Right lobe of liver (tissue), 6 donors: Measurements from ENCODE around the gene GLUD1. TPM values are rescaled to one million over a fixed set of nuclear protein-coding genes. Genes with fewer than 3 reads are reported as not detected.
"Not testable (repeated sequence)": the region's sequence is repeated elsewhere in the genome, so short reads cannot be mapped to it uniquely, and the experiment has no call there.

Experiments
- ATAC-seq, 4 donors: fragments of 200-7000 bp; cut with Tn5 transposase; one replicate each; pipeline ENCODE4 v1.9.1; 2020; ENCODE audit warnings: mild to moderate bottlenecking in 4 of 4, moderate library complexity in 4 of 4
- DNase-seq, 3 donors: peaks; one replicate each; pipeline ENCODE4 v3.0.0-alpha.2; 2020
- H3K27ac ChIP-seq, 3 donors: fragments of 200-600 bp; one replicate each; pipeline ENCODE4 v1.8.0; 2022
- H3K27me3 ChIP-seq, 2 donors: fragments of 200-600 bp; one replicate each; pipeline ENCODE4 v1.8.0; 2022
- H3K36me3 ChIP-seq, 4 donors: fragments of 200-600 bp; sonication (generic) in 1 of 4; one replicate each; pipeline versions ENCODE4 v1.5.1 to v1.8.0; 2017 to 2022; ENCODE audit warnings: control low read depth in 1 of 4
- H3K4me1 ChIP-seq, 4 donors: fragments of 200-600 bp; sonication (generic) in 1 of 4; one replicate each; pipeline versions ENCODE4 v1.5.1 to v1.8.0; 2017 to 2022; ENCODE audit warnings: control low read depth in 1 of 4
- H3K4me3 ChIP-seq, 3 donors: fragments of 200-600 bp; one replicate each; pipeline ENCODE4 v1.8.0; 2022
- H3K9me3 ChIP-seq, 4 donors: fragments of 200-600 bp; sonication (generic) in 1 of 4; one replicate each; pipeline versions ENCODE4 v1.5.1 to v1.8.0; 2017 to 2022; ENCODE audit warnings: control low read depth in 1 of 4
- CTCF ChIP-seq, 4 donors: fragments of 200-600 bp in 3 of 4; fragments of 450-650 bp in 1 of 4; IDR thresholded peaks; one replicate each; pipeline versions ENCODE4 v1.5.1 to v1.8.0; 2016 to 2022; ENCODE audit warnings: antibody characterized with exemption in 4 of 4, mild to moderate bottlenecking in 2 of 4
- POLR2A ChIP-seq: fragments of 450-650 bp; IDR thresholded peaks from one replicate; pipeline ENCODE4 v1.6.1; 2017; ENCODE audit warnings: antibody characterized with exemption, mild to moderate bottlenecking
- WGBS: methylation state at CpG from one replicate; pipeline ENCODE4 v1.1.6; 2018; ENCODE audit warnings: low coverage, low lambda C conversion rate; ENCODE audit not compliant: insufficient coverage; ENCODE audit errors: missing lambda C conversion rate; 5-methylcytosine and 5-hydroxymethylcytosine counted together
- intact Hi-C, 2 donors: fragments of 100-400 bp; cut with DNase I; formaldehyde crosslinking; loops; one replicate each; pipeline versions ENCODE4 v1.11.2 to v1.14.1; 2022
- total RNA-seq, 6 experiments: library from RNA; depleted of rRNA in 2 of 6; stranded (reverse); fragments of >200 nt in 2 of 6; fragmentation: NEBNext Ultra II Directional in 3 of 6; extraction: Animal tissue kit (Norgen Biotek cat#: 25700) in 3 of 6; gene quantifications; one replicate each; pipeline versions ENCODE4 v1.1.0 to v1.2.4, GENCODE V29; 2016 to 2023
- donor health status: DM: no; HTN: yes; CAD: no.
- donor health status: DM: no; HTN: no; CAD: no.
- donor health status: DM: no; HTN: no; CAD: no.
- donor health status: DM: no; HTN: yes; CAD: no.
- donor health status: DM: no; HTN: yes; CAD: no.

The GLUD1 gene
- total RNA-seq, 6 experiments from 2014 or later: 272 to 652 (median 433) TPM

- 40% methylated on average over 4 of the region's 4 CpGs for WGBS
- peak overlapping the region in 2 of 3 donors; percentile 70 to 77 for H3K4me3 ChIP-seq
- peaks cover 0 to 5% (median 2%) of the 10 kb centered on the region in 4 donors for H3K36me3 ChIP-seq
- H3K9me3 ChIP-seq: no peaks in the 10 kb centered on the region
- DNase-seq (no peak), ATAC-seq (no peak)
- peaks cover 0 to 43% (median 9%) of the 10 kb centered on the region in 4 donors for H3K4me1 ChIP-seq
- TF ChIP-seq CTCF (IDR thresholded peaks at IDR 0.05) (no peak), POLR2A (no peak)
- H3K27me3 ChIP-seq: no peaks in the 10 kb centered on the region
- peak overlapping the region in 2 of 3 donors; percentile 84 to 90 for H3K27ac ChIP-seq
- intact Hi-C loops: no loop called here
These were observed 3.9 kb downstream of the GLUD1 start for GRCh38 chr10:87090779-87091178.

- no peak for TF ChIP-seq CTCF (IDR thresholded peaks at IDR 0.05)
- no peak for TF ChIP-seq POLR2A
- Histone ChIP-seq H3K27ac (peak overlapping the region in 2 of 3 donors; percentile 35 to 90), H3K4me1 (peaks cover 0 to 49% (median 11%) of the 10 kb centered on the region in 4 donors), H3K9me3 (no peaks in the 10 kb centered on the region), H3K27me3 (no peaks in the 10 kb centered on the region), H3K4me3 (peak overlapping the region in 1 of 3 donors; percentile 77), H3K36me3 (peaks cover 0 to 5% (median 2%) of the 10 kb centered on the region in 4 donors)
- ATAC-seq: no peak
- intact Hi-C loops: no loop called here
- DNase-seq: no peak
- 38% methylated on average over 4 of the region's 4 CpGs for WGBS
These were observed 4.9 kb downstream of the GLUD1 start for GRCh38 chr10:87089746-87090145.

GRCh38 chr10:87085537-87085936 is 9.1 kb downstream of the GLUD1 start:
- H3K4me1 ChIP-seq: peaks cover 0 to 74% (median 20%) of the 10 kb centered on the region in 4 donors
- 60% methylated on average over 1 of the region's 1 CpG for WGBS
- no peaks in the 10 kb centered on the region for H3K27me3 ChIP-seq

GRCh38 chr10:87084291-87084782 is 10.3 kb downstream of the GLUD1 start:
- ATAC-seq: peak in 1 of 4 donors; percentile 8
- peak overlapping the region in 2 of 3 donors; percentile 33 to 38 for H3K27ac ChIP-seq
- H3K4me3 ChIP-seq, H3K9me3 ChIP-seq, intact Hi-C loops, DNase-seq, H3K27me3 ChIP-seq, H3K36me3 ChIP-seq: not testable (repeated sequence)
- H3K4me1 ChIP-seq: peaks cover 0 to 63% (median 19%) of the 10 kb centered on the region in 4 donors

More at GRCh38 chr10:87085537-87085936, 9.1 kb downstream of the GLUD1 start:
- Histone ChIP-seq H3K9me3 (no peaks in the 10 kb centered on the region), H3K4me3 (no peak overlapping the region), H3K36me3 (peaks cover 0 to 5% (median 2%) of the 10 kb centered on the region in 4 donors), H3K27ac (no peak overlapping the region)
- TF ChIP-seq CTCF (IDR thresholded peaks at IDR 0.05) (no peak), POLR2A (no peak)
- no peak for DNase-seq
- intact Hi-C loops: no loop called here
- no peak for ATAC-seq

GRCh38 chr10:87083576-87084290 is 10.9 kb downstream of the GLUD1 start:
- Histone ChIP-seq H3K4me1 (peaks cover 0 to 61% (median 16%) of the 10 kb centered on the region in 4 donors), H3K27ac (peak overlapping the region in 2 of 3 donors; percentile 33 to 38)
- H3K36me3 ChIP-seq, DNase-seq, H3K4me3 ChIP-seq, H3K27me3 ChIP-seq, H3K9me3 ChIP-seq, intact Hi-C loops: not testable (repeated sequence)
- 9% methylated on average over 4 of the region's 5 CpGs for WGBS
- ATAC-seq: peak; percentile 49 to 67 (median 62)

- H3K4me1 ChIP-seq: peaks cover 0 to 57% (median 11%) of the 10 kb centered on the region in 4 donors
- intact Hi-C loops, H3K4me3 ChIP-seq, H3K9me3 ChIP-seq, H3K27me3 ChIP-seq, DNase-seq, H3K36me3 ChIP-seq: not testable (repeated sequence)
- H3K27ac ChIP-seq: peak overlapping the region in 1 of 3 donors; percentile 29
- peak in 3 of 4 donors; percentile 17 to 65 (median 30) for ATAC-seq
- 50% methylated on average over 1 of the region's 1 CpG for WGBS
These were observed 12.4 kb downstream of the GLUD1 start for GRCh38 chr10:87082219-87082618.

GRCh38 chr10:87081574-87081973 is 13.1 kb downstream of the GLUD1 start:
- H3K27ac ChIP-seq, ATAC-seq, DNase-seq, H3K36me3 ChIP-seq, H3K4me3 ChIP-seq, intact Hi-C loops, H3K9me3 ChIP-seq, H3K27me3 ChIP-seq: not testable (repeated sequence)
- no CpG with 5 or more reads among the region's 3 CpGs for WGBS
- peaks cover 0 to 54% (median 11%) of the 10 kb centered on the region in 4 donors for H3K4me1 ChIP-seq

GRCh38 chr10:87080621-87081020 is 14.0 kb downstream of the GLUD1 start:
- DNase-seq, H3K9me3 ChIP-seq, H3K4me3 ChIP-seq, H3K27ac ChIP-seq, ATAC-seq, H3K36me3 ChIP-seq, intact Hi-C loops, H3K27me3 ChIP-seq: not testable (repeated sequence)
- H3K4me1 ChIP-seq: peaks cover 0 to 50% (median 11%) of the 10 kb centered on the region in 4 donors
- no CpG with 5 or more reads among the region's 31 CpGs for WGBS
